BLaER1 treated with 17β-estradiol and CSF1 and Interleukin-3, amounts not matched to agents 10 nM and 100 nM (cell line): Measurements from ENCODE around the gene MROH7.

Experiments used
- H3K27ac ChIP-seq, 11 experiments: shearing (Covaris generic); formaldehyde crosslinking; 2 replicates each; pipeline ENCODE4 v1.8.1; 2022
- H3K27me3 ChIP-seq, 11 experiments: shearing (Covaris generic); formaldehyde crosslinking; 2 replicates each; pipeline ENCODE4 v1.8.1; 2022
- H3K36me3 ChIP-seq, 11 experiments: shearing (Covaris generic); formaldehyde crosslinking; 2 replicates each; pipeline ENCODE4 v1.8.1; 2022
- H3K4me1 ChIP-seq, 10 experiments: shearing (Covaris generic); formaldehyde crosslinking; 2 replicates each; pipeline ENCODE4 v1.8.1; 2022
- H3K4me2 ChIP-seq, 11 experiments: shearing (Covaris generic); formaldehyde crosslinking; 2 replicates each; pipeline ENCODE4 v1.8.1; 2022
- H3K4me3 ChIP-seq, 10 experiments: shearing (Covaris generic); formaldehyde crosslinking; 2 replicates each; pipeline ENCODE4 v1.8.1; 2022
- H3K9ac ChIP-seq, 11 experiments: shearing (Covaris generic); formaldehyde crosslinking; 2 replicates each; pipeline ENCODE4 v1.8.1; 2022
- H3K9me3 ChIP-seq, 11 experiments: shearing (Covaris generic); formaldehyde crosslinking; replicated peaks in 1 of 11; 2 replicates each; pipeline ENCODE4 v1.8.1; 2022
- H4K20me1 ChIP-seq, 11 experiments: shearing (Covaris generic); formaldehyde crosslinking; 2 replicates each; pipeline ENCODE4 v1.8.1; 2022
- Cebpa-rat ChIP-seq, 11 experiments: shearing (Covaris generic); IDR thresholded peaks; 2 replicates each; pipeline ENCODE4 v1.8.1; 2022

The MROH7 gene

GRCh38 chr1:54640863-54641836 is at the start of gene MROH7:
Gene MROH7, plus strand, starts transcription at chr1:54641786. Its CDS starts 11,141 bp downstream, at chr1:54652927.
- Histone ChIP-seq H3K4me3 (no peak within 1 kb of the TSS), H3K9me3 (peaks cover 7 to 27% (median 18%) of the 10 kb centered on the region in 11 experiments; a peak in 19 of 22 replicates), H4K20me1 (no peaks in the 10 kb centered on the region), H3K36me3 (peaks cover 0 to under 1% (median 0%) of the 10 kb centered on the region in 11 experiments; a peak in 1 of 22 replicates), H3K27ac (no peak within 1 kb of the TSS), H3K9ac (no peak within 1 kb of the TSS), H3K27me3 (no peaks in the 10 kb centered on the region), H3K4me1 (no peaks in the 10 kb centered on the region), H3K4me2 (no peak within 1 kb of the TSS)
- TF ChIP-seq Cebpa-rat (IDR thresholded peaks at IDR 0.05): no peak

- Histone ChIP-seq H3K4me1 (peaks cover 0 to 4% (median under 1%) of the 10 kb centered on the region in 10 experiments; a peak in 8 of 20 replicates), H3K4me2 (no peak overlapping the region), H3K27ac (no peak overlapping the region), H3K36me3 (peaks cover 0 to 77% (median 0%) of the 10 kb centered on the region in 11 experiments; a peak in 8 of 22 replicates), H3K9me3 (no peaks in the 10 kb centered on the region), H3K4me3 (no peak overlapping the region), H4K20me1 (no peaks in the 10 kb centered on the region), H3K9ac (no peak overlapping the region), H3K27me3 (no peaks in the 10 kb centered on the region)
- TF ChIP-seq Cebpa-rat (IDR thresholded peaks at IDR 0.05): no peak
Observed at GRCh38 chr1:54593571-54594160, 47.9 kb upstream of the MROH7 start.

GRCh38 chr1:54594463-54594862 is 47.1 kb upstream of the MROH7 start:
- no peak for TF ChIP-seq Cebpa-rat (IDR thresholded peaks at IDR 0.05)
- Histone ChIP-seq H3K4me1 (peaks cover 0 to 3% (median 0%) of the 10 kb centered on the region in 10 experiments; a peak in 1 of 20 replicates), H3K9ac (no peak overlapping the region), H3K4me2 (no peak overlapping the region), H3K27ac (no peak overlapping the region), H3K4me3 (no peak overlapping the region), H3K27me3 (no peaks in the 10 kb centered on the region), H4K20me1 (no peaks in the 10 kb centered on the region), H3K9me3 (no peaks in the 10 kb centered on the region), H3K36me3 (peaks cover 0 to 80% (median 0%) of the 10 kb centered on the region in 11 experiments; a peak in 8 of 22 replicates)

GRCh38 chr1:54595956-54596498 is 45.6 kb upstream of the MROH7 start:
- Histone ChIP-seq H3K4me1 (no peaks in the 10 kb centered on the region), H3K9ac (no peak overlapping the region), H3K4me2 (no peak overlapping the region), H3K27me3 (no peaks in the 10 kb centered on the region), H3K36me3 (peaks cover 0 to 82% (median 0%) of the 10 kb centered on the region in 11 experiments; a peak in 8 of 22 replicates), H3K9me3 (no peaks in the 10 kb centered on the region), H4K20me1 (no peaks in the 10 kb centered on the region), H3K27ac (no peak overlapping the region), H3K4me3 (no peak overlapping the region)
- TF ChIP-seq Cebpa-rat (IDR thresholded peaks at IDR 0.05): no peak

GRCh38 chr1:54596756-54597155 is 44.8 kb upstream of the MROH7 start:
- H3K36me3 ChIP-seq: peaks cover 0 to 85% (median 0%) of the 10 kb centered on the region in 11 experiments; a peak in 8 of 22 replicates
- H3K27me3 ChIP-seq: no peaks in the 10 kb centered on the region
- H3K4me1 ChIP-seq: no peaks in the 10 kb centered on the region
- H3K9me3 ChIP-seq: no peaks in the 10 kb centered on the region
- H3K4me2 ChIP-seq: no peak overlapping the region
- no peaks in the 10 kb centered on the region for H4K20me1 ChIP-seq
- no peak overlapping the region for H3K9ac ChIP-seq
- no peak for TF ChIP-seq Cebpa-rat (IDR thresholded peaks at IDR 0.05)
- no peak overlapping the region for H3K4me3 ChIP-seq
- no peak overlapping the region for H3K27ac ChIP-seq

- H4K20me1 ChIP-seq: no peaks in the 10 kb centered on the region
- no peak overlapping the region for H3K4me3 ChIP-seq
- H3K27ac ChIP-seq: no peak overlapping the region
- no peaks in the 10 kb centered on the region for H3K4me1 ChIP-seq
- H3K27me3 ChIP-seq: no peaks in the 10 kb centered on the region
- H3K9ac ChIP-seq: no peak overlapping the region
- H3K9me3 ChIP-seq: no peaks in the 10 kb centered on the region
- peaks cover 0 to 81% (median 0%) of the 10 kb centered on the region in 11 experiments; a peak in 8 of 22 replicates for H3K36me3 ChIP-seq
- H3K4me2 ChIP-seq: no peak overlapping the region
- no peak for TF ChIP-seq Cebpa-rat (IDR thresholded peaks at IDR 0.05)
Observed at GRCh38 chr1:54597455-54598030, 44.0 kb upstream of the MROH7 start.

GRCh38 chr1:54599211-54599823 is 42.3 kb upstream of the MROH7 start:
- no peak for TF ChIP-seq Cebpa-rat (IDR thresholded peaks at IDR 0.05)
- no peak overlapping the region for H3K9ac ChIP-seq
- no peaks in the 10 kb centered on the region for H3K27me3 ChIP-seq
- peaks cover 0 to 68% (median 0%) of the 10 kb centered on the region in 11 experiments; a peak in 8 of 22 replicates for H3K36me3 ChIP-seq
- H3K4me2 ChIP-seq: no peak overlapping the region
- no peak overlapping the region for H3K4me3 ChIP-seq
- no peak overlapping the region for H3K27ac ChIP-seq
- H3K4me1 ChIP-seq: peaks cover 6 to 10% (median 9%) of the 10 kb centered on the region in 10 experiments
- no peaks in the 10 kb centered on the region for H3K9me3 ChIP-seq
- peaks cover 0 to 8% (median 0%) of the 10 kb centered on the region in 11 experiments; a peak in 2 of 22 replicates for H4K20me1 ChIP-seq

- Histone ChIP-seq H3K4me2 (no peak overlapping the region), H3K9me3 (no peaks in the 10 kb centered on the region), H3K4me1 (peaks cover 12 to 20% (median 18%) of the 10 kb centered on the region in 10 experiments), H3K9ac (no peak overlapping the region), H3K27me3 (no peaks in the 10 kb centered on the region), H3K4me3 (no peak overlapping the region), H4K20me1 (peaks cover 0 to 11% (median 0%) of the 10 kb centered on the region in 11 experiments; a peak in 2 of 22 replicates), H3K27ac (no peak overlapping the region), H3K36me3 (peaks cover 0 to 55% (median 0%) of the 10 kb centered on the region in 11 experiments; a peak in 4 of 22 replicates)
- TF ChIP-seq Cebpa-rat (IDR thresholded peaks at IDR 0.05): no peak
Observed at GRCh38 chr1:54600947-54601721, 40.5 kb upstream of the MROH7 start.
